ENCODE results near the gene FN3KRP. TPM values are rescaled to one million over a fixed set of nuclear protein-coding genes. Genes with fewer than 3 reads are reported as not detected.

FN3KRP gene
- total and polyA plus RNA-seq, 2 of the 13 experiments (the other 11 are each of a cell fraction or from before 2014, with no cell fraction given): 22.4 to 28.2 TPM

DNA sequence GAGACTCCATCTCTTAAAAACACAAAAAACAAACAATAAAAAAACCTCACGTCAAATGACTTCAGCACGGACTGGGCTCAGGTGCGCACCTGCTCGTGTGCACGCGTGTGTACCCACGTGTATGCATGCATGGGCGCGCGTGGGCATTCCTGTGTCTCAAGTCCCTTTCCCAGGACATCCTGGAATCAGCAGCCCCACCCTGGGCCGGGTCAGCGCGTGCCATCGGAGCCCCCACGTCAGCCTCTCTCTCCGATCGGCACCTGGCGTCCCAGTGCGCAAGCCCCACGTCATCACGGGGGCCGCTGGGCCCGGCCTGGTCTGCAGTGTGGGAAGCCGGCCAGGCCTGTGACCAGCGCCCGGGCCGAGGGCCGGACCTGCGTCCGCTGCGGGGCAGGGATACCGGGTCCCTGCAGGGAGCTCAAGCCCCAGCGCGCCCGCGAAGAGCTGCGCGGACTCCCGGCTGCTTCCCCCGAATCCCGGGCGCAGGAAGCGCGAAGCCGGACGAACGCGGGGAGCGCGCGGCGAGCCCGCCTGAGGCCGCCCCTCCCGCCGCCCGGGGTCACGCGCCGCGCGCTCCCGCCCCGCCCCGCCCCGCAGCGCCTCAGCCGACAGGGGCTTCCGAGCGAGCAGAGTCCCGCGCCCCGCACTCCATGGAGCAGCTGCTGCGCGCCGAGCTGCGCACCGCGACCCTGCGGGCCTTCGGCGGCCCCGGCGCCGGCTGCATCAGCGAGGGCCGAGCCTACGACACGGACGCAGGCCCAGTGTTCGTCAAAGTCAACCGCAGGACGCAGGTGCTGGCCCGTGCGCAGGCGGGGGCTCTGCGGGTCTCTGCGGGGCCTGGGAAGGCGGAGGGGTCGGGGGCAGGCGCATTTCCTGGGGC is 18.7 kb downstream of the FN3KRP start, which contains the start of gene FN3K (continued):
- TF ChIP-seq ZHX1 (CRISPR knock-in tag; IDR thresholded peaks at IDR 0.05; ENCODE audit: low read depth): peak; percentile 95
- peak; percentile 52 for TF ChIP-seq ZNF777 (CRISPR knock-in tag; IDR thresholded peaks at IDR 0.05)
- TF ChIP-seq IRF9 (CRISPR knock-in tag; IDR thresholded peaks at IDR 0.05; ENCODE audit: borderline replicate concordance): peak; percentile 77; the same call in 1 of the 2 replicates
- TF ChIP-seq YY1 (IDR thresholded peaks at IDR 0.05; ENCODE audit: insufficient read depth, insufficient replicate concordance, low read depth, low read length): peak; percentile 42
- TF ChIP-seq, protein P1, sequence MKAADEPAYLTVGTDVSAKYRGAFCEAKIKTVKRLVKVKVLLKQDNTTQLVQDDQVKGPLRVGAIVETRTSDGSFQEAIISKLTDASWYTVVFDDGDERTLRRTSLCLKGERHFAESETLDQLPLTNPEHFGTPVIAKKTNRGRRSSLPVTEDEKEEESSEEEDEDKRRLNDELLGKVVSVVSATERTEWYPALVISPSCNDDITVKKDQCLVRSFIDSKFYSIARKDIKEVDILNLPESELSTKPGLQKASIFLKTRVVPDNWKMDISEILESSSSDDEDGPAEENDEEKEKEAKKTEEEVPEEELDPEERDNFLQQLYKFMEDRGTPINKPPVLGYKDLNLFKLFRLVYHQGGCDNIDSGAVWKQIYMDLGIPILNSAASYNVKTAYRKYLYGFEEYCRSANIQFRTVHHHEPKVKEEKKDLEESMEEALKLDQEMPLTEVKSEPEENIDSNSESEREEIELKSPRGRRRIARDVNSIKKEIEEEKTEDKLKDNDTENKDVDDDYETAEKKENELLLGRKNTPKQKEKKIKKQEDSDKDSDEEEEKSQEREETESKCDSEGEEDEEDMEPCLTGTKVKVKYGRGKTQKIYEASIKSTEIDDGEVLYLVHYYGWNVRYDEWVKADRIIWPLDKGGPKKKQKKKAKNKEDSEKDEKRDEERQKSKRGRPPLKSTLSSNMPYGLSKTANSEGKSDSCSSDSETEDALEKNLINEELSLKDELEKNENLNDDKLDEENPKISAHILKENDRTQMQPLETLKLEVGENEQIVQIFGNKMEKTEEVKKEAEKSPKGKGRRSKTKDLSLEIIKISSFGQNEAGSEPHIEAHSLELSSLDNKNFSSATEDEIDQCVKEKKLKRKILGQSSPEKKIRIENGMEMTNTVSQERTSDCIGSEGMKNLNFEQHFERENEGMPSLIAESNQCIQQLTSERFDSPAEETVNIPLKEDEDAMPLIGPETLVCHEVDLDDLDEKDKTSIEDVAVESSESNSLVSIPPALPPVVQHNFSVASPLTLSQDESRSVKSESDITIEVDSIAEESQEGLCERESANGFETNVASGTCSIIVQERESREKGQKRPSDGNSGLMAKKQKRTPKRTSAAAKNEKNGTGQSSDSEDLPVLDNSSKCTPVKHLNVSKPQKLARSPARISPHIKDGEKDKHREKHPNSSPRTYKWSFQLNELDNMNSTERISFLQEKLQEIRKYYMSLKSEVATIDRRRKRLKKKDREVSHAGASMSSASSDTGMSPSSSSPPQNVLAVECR (CRISPR knock-in tag; IDR thresholded peaks at IDR 0.05; ENCODE audit: borderline replicate concordance): peak; percentile 77
- no peak; the same call in 1 of the 2 replicates for TF ChIP-seq ARID5B (CRISPR knock-in tag; IDR thresholded peaks at IDR 0.05)
- TF ChIP-seq ISL2 (CRISPR knock-in tag; IDR thresholded peaks at IDR 0.05): peak; percentile 44
- peak; percentile 81 for TF ChIP-seq AGO2 (optimal IDR thresholded peaks at IDR 0.05; ENCODE audit: low read depth, low read length)
- peak; percentile 30; the same call in 1 of the 2 replicates for TF ChIP-seq DNMT1 (CRISPR knock-in tag; IDR thresholded peaks at IDR 0.05)
- TF ChIP-seq SALL2 (CRISPR knock-in tag; IDR thresholded peaks at IDR 0.05): 0 out of 2 replicates have a peak, but pooled peaks have one; percentile 16
- TF ChIP-seq HDAC2 (CRISPR knock-in tag; IDR thresholded peaks at IDR 0.05): 0 out of 2 replicates have a peak, but pooled peaks have one; percentile 31
- 0 out of 2 replicates have a peak, but pooled peaks have one; percentile 42 for TF ChIP-seq ZNF33B (CRISPR knock-in tag; IDR thresholded peaks at IDR 0.05)
- TF ChIP-seq THAP7 (CRISPR knock-in tag; IDR thresholded peaks at IDR 0.05): peak; percentile 68; the same call in 1 of the 2 replicates
- TF ChIP-seq ZNF567 (CRISPR knock-in tag; IDR thresholded peaks at IDR 0.05; ENCODE audit: borderline replicate concordance): no peak
